ENCODE data around the gene S100A8. TPM values are rescaled to one million over a fixed set of nuclear protein-coding genes. Genes with fewer than 3 reads are reported as not detected.

Gene S100A8
- polyA plus RNA-seq, 1 experiment: not detected

DNA sequence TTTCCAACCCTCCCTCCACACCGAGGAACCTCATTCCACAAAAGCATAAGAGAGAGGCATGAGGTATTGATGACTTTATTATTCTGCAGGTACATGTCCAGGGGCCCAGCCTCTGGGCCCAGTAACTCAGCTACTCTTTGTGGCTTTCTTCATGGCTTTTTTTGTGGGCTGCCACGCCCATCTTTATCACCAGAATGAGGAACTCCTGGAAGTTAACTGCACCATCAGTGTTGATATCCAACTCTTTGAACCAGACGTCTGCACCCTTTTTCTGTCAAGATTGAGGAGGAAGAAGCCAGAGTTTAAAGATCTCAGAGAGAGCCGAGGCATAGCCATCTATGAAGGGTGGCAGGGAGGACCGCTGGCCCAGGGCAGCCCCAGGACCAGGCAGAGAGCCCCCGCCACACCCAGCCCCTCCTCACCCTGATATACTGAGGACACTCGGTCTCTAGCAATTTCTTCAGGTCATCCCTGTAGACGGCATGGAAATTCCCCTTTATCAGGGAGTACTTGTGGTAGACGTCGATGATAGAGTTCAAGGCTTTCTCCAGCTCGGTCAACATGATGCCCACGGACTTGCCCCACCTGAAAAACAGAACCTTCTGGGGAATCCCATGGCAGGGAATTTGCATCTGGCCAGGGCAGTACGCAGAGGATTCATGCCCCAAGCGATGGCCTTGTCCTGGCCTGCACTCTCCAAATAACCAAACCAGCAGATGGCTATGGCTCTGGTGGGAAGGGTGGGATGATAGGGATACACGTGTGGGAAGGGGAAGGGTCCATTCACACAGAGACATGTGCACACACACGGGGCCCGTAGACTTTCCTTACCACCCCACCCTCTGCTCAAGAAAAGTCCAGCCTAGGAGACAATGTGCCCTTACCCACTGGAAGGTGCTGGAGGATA lies 647 bp downstream of the S100A8 start:
- no peak overlapping the region for H3K27ac ChIP-seq (ENCODE audit: low read depth, low read length)
- CTCF ChIA-PET: no interaction called here
- H3K27me3 ChIP-seq (ENCODE audit: control insufficient read depth, insufficient read depth, low read length): peaks cover 8% of the 10 kb centered on the region
- TF ChIP-seq, protein P1, sequence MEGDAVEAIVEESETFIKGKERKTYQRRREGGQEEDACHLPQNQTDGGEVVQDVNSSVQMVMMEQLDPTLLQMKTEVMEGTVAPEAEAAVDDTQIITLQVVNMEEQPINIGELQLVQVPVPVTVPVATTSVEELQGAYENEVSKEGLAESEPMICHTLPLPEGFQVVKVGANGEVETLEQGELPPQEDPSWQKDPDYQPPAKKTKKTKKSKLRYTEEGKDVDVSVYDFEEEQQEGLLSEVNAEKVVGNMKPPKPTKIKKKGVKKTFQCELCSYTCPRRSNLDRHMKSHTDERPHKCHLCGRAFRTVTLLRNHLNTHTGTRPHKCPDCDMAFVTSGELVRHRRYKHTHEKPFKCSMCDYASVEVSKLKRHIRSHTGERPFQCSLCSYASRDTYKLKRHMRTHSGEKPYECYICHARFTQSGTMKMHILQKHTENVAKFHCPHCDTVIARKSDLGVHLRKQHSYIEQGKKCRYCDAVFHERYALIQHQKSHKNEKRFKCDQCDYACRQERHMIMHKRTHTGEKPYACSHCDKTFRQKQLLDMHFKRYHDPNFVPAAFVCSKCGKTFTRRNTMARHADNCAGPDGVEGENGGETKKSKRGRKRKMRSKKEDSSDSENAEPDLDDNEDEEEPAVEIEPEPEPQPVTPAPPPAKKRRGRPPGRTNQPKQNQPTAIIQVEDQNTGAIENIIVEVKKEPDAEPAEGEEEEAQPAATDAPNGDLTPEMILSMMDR (IDR thresholded peaks at IDR 0.05; ENCODE audit: low read depth, low read length): no peak
- POLR2A ChIA-PET: no interaction called here
- H3K4me3 ChIP-seq (ENCODE audit: low read depth, low read length): no peak overlapping the region
- no peak for DNase-seq (ENCODE audit: low read depth, low spot score)
- H3K9me3 ChIP-seq (ENCODE audit: control insufficient read depth, insufficient read depth, low read length): no peaks in the 10 kb centered on the region

DNA sequence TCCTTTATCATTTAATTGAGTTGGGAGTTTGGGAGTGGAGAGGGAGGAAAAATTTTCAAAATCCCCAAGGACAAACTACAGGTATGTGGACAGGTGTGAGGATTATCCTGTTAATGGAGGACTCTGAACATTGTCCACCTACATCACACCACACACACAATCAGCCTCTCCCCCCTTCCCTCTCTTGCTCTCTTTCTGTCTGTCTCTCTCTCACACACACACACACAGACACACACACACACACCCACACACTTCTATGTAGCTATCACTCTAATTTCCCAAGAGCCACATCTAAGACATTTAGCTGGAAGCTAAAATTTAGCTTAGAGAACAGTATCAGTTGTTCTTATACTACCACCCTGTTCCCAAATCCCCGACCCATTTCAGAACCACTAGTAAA lies 1.5 kb downstream of the S100A8 start:
- peaks cover 8% of the 10 kb centered on the region for H3K27me3 ChIP-seq (ENCODE audit: control insufficient read depth, insufficient read depth, low read length)
- no peak for DNase-seq (ENCODE audit: low read depth, low spot score)
- CTCF ChIA-PET: no interaction called here
- no peaks in the 10 kb centered on the region for H3K9me3 ChIP-seq (ENCODE audit: control insufficient read depth, insufficient read depth, low read length)
- POLR2A ChIA-PET: no interaction called here
- TF ChIP-seq, protein P1 (IDR thresholded peaks at IDR 0.05; ENCODE audit: low read depth, low read length): no peak
- no peak overlapping the region for H3K4me3 ChIP-seq (ENCODE audit: low read depth, low read length)
- H3K27ac ChIP-seq (ENCODE audit: low read depth, low read length): no peak overlapping the region

DNA sequence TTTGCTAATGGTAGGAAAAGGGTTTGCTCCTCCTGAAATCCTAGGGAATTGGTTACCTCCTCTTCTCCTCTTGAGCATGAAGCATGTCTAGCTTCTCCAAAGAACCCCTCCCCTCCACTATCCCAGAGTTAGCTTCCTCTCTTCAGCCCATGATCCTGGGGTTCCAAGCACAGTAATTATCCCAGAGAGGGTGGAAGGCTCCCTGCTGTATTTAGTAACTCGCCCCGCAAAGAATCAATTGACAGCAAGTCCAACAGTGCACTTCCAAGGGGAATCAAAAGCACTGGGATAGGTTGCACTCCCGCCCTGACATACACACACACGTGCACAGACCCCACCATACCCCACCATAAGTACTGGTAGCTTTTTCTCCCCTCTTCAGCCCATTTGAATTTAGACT lies 3.1 kb downstream of the S100A8 start:
- H3K9me3 ChIP-seq (ENCODE audit: control insufficient read depth, insufficient read depth, low read length): no peaks in the 10 kb centered on the region
- no peak for DNase-seq (ENCODE audit: low read depth, low spot score)
- POLR2A ChIA-PET: no interaction called here
- H3K27me3 ChIP-seq (ENCODE audit: control insufficient read depth, insufficient read depth, low read length): peaks cover 8% of the 10 kb centered on the region
- H3K4me3 ChIP-seq (ENCODE audit: low read depth, low read length): no peak overlapping the region
- H3K27ac ChIP-seq (ENCODE audit: low read depth, low read length): no peak overlapping the region
- TF ChIP-seq, protein P1 (IDR thresholded peaks at IDR 0.05; ENCODE audit: low read depth, low read length): no peak
- CTCF ChIA-PET: no interaction called here

DNA sequence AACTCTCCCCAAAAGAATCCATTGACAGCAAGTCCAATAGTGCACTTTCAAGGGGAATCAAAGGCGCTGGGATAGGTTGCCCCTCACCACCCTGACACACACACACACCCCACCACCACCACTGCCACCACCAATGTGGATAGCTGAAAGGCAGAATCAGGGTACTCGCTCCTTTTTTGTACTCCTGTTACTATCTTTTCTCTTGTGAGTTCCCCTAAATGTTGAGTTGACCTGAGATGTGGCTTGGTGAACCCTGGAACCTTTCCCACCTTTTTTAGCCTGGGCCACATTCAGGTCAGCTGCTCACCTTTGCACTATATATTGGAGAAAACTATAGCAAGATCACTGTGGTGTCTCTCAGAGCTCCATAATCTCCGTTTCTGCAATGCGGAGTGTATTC lies 3.9 kb downstream of the S100A8 start:
- ChIA-PET POLR2A (no interaction called here), CTCF (no interaction called here)
- peaks cover 8% of the 10 kb centered on the region for H3K27me3 ChIP-seq (ENCODE audit: control insufficient read depth, insufficient read depth, low read length)
- H3K27ac ChIP-seq (ENCODE audit: low read depth, low read length): no peak overlapping the region
- TF ChIP-seq, protein P1 (IDR thresholded peaks at IDR 0.05; ENCODE audit: low read depth, low read length): no peak
- H3K9me3 ChIP-seq (ENCODE audit: control insufficient read depth, insufficient read depth, low read length): no peaks in the 10 kb centered on the region
- H3K4me3 ChIP-seq (ENCODE audit: low read depth, low read length): no peak overlapping the region
- DNase-seq (ENCODE audit: low read depth, low spot score): no peak

DNA sequence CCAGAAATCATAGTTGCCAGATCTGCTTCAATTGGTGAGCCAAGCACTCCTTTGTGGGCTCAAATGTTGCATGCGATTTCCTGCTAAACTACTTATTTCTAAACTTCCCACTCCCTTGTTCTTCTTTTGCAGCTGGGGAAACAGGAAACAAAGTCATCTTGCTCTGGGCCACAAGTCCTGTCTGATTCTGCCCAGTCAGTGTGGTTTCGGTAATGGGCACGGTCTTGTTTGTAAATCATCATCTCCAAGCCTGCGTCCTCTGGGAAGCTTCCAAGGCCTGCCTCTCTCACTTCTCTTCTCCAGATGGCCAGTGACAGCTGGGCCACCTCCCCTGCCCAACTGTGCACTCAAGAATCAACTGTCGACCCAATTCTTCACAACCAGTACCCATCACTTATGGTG lies 4.4 kb downstream of the S100A8 start:
- no peak overlapping the region for H3K4me3 ChIP-seq (ENCODE audit: low read depth, low read length)
- DNase-seq (ENCODE audit: low read depth, low spot score): no peak
- POLR2A ChIA-PET: no interaction called here
- H3K27me3 ChIP-seq (ENCODE audit: control insufficient read depth, insufficient read depth, low read length): peaks cover 8% of the 10 kb centered on the region
- TF ChIP-seq, protein P1 (IDR thresholded peaks at IDR 0.05; ENCODE audit: low read depth, low read length): no peak
- CTCF ChIA-PET: no interaction called here
- no peaks in the 10 kb centered on the region for H3K9me3 ChIP-seq (ENCODE audit: control insufficient read depth, insufficient read depth, low read length)
- H3K27ac ChIP-seq (ENCODE audit: low read depth, low read length): no peak overlapping the region
